HG03575 (cell line): ENCODE data around the gene MMP14.

Experiments
- ATAC-seq: cut with Tn5 transposase; IDR thresholded peaks from one replicate; pipeline ENCODE4 v1.9.1; 2021; ENCODE audit not compliant: unreplicated experiment, insufficient number of reproducible peaks, low FRiP score; ENCODE audit errors: extremely low read depth

The MMP14 gene

DNA sequence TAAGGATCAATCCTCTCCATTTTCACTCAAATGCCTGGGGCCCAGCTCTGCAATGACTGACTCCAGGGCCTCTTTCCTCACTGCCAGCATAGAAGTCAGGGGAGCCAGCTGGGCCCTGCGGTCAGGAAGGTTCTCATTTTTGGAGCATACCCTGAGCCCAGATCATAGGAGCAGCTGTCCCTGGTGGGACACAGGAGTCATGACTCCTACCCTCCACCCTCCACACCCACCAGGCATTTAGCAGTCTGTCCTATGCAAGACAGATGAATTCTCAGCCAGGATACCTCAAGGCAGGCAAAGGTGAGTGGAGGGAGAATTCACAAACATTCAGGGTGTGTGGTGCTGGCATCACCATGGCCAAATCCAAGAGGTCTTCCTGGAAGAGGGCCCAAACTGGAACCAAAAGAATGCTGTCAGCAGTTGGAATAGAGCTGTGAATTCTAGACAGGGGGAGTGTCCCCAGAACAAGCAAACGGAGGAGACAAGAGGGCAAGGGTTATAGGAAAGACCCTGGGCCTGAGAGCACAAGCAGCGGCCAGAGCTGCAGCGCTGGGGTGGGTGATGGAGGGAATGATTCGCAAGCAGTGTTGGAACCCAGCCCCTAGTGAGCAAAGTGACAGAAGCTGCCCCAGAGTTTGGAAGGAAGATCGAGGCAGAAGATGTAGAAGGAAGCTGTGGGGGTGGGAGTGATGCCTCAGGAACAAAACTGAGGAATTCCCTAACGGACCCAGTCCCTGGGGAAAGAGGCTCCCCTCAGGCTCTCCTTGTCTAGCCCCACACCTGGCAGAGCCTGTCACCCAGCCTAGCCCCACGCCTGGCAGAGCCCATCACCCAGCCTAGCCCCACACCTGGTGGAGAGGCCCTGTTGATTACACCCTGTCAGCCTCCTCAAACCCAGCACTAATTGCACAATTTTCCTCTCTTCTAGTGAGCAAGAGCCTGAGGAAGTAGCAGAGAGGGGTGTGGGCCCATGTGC is 42.2 kb downstream of the MMP14 start:
- ATAC-seq, result no peak

GRCh38 chr14:22882064-22882463 is 45.7 kb downstream of the MMP14 start:
- ATAC-seq, result no peak

DNA sequence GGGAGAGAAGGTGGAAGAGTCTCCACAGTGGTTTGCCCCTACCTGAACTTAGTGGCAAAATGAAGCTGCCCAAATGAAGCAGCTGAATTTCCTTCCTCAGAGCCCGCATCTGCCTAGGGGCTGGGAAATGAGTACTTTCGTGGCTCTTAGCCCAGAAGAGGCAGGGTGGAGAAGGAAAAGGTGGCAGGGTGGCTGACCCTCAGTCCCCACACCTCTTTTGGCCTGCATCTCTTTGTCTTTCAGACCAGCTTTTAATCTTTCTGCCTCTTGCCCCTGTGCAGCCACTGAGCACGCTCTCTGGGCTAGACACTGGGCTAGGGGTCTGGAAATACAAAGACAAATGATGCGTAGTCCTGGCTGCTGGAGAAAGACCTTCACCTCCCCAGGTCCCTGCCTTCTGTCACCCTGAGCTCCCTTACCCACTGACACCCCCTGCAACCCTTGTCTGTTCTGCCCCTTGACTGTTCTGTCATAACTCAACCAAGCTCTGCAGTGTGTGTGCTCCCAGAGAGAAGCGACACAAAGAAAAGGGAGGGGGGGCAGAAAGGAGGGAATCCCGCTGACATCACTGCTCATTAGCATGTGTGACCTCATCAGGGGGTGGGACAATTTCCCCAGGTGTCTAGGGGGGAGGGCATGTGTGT is 46.3 kb downstream of the MMP14 start:
- no peak for ATAC-seq

DNA sequence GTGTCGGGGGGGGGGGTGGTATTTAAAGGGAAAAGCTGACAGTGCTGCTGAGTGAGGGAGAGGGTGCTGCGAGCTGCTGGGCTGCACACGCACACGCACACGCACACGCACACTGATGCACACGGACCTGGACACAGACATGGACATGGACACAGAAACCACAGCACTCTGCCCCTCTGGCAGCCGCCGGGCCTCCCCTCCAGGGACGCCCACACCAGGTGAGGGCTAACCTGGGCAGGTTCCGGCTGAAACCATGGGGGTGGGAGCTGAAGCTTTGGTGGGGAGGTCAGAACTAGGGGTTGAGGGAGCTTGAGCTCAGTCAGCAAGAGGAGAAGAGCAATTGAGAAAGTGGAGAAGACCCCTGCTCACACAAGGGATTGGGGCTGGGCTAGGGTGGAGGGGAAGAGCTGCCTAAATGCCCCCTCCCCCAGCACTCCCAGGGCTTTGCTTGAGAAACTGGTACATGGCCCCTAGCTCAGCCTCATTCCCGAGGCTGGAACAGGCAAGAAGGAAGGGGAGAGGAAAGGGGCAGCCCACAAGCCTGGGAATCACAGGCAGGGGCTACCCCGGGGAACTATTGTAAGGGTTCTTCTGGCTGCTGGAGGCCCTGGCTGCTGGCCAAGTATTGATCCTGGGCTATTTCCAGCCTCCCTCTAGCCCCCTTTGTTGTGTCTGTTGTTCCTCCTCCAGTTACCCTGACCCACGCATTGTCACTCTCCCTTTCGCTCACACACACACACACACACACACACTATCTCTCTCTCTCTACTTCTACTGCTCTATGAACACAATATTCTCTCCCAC is 47.0 kb downstream of the MMP14 start, which contains the start of gene REM2:
Gene REM2 (plus strand): TSS at position 50 of the 804 bp plus-strand sequence. CDS start 66 bp downstream, at position 116.
- no peak for ATAC-seq

GRCh38 chr14:22884076-22884737 is 47.8 kb downstream of the MMP14 start:
- no peak for ATAC-seq

- ATAC-seq, result no peak
Observed at GRCh38 chr14:22884738-22885523, 48.5 kb downstream of the MMP14 start.

DNA sequence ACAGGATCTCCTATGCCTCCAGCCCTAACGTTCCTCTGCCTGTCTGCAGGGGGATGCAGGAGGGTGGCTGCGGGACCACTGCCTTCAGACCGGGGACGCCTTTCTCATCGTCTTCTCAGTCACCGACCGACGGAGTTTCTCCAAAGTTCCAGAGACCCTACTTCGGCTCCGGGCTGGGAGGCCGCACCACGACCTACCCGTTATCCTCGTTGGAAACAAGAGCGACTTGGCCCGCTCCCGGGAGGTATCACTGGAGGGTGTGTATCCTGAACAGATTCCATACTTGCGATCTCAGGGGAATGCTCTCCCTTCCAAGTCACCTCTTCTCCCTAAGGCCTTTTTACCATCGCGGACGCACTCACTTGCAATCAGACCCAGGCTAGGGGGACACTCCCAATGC is 49.6 kb downstream of the MMP14 start:
- ATAC-seq, result no peak

- no peak for ATAC-seq
Observed at GRCh38 chr14:22886500-22887259, 50.3 kb downstream of the MMP14 start.

- no peak for ATAC-seq
Observed at GRCh38 chr14:22887260-22887989, 51.0 kb downstream of the MMP14 start.

- no peak for ATAC-seq
Observed at GRCh38 chr14:22887990-22888378, 51.6 kb downstream of the MMP14 start.

DNA sequence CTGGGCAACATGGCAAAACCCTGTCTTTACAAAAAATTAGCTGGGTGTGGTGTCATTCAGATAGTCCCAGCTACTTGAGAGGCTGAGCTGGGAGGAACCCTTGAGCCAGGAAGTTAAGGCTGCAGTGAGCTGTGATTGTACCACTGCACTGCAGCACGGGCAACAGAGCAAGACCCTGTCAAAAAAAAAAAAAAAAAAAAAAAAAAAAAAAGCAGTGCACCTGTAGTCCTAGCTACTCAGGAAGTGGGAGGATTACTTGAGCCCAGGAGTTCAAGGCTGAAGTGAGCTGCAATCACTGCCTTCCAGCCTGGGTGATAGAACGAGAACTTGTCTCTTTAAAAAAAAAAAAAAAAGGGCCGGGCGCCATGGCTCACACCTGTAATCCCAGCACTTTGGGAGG is 52.3 kb downstream of the MMP14 start:
- no peak for ATAC-seq

- ATAC-seq, result no peak
Observed at GRCh38 chr14:22890416-22890815, 54.0 kb downstream of the MMP14 start.

- no peak for ATAC-seq
Observed at GRCh38 chr14:22892488-22892887, 56.1 kb downstream of the MMP14 start.

DNA sequence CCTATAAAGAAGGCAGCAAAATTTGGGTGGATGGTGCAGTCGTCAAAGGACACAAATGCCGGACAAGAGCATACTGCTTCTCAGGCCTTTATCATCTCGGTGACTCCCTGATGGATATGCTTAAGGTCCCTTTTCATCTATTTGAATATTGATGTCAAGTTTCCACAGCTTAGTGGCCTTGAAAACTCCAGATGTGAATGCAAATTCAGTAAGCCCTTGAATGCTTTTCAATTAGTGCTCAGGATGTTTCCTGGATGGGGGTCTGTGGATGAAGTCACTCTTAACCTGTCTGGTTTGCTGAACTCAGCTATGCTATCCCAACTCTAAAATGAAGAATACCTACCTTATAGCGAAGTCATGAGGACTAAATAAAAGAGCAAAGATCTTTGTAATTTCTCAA is 57.3 kb downstream of the MMP14 start:
- no peak for ATAC-seq

DNA sequence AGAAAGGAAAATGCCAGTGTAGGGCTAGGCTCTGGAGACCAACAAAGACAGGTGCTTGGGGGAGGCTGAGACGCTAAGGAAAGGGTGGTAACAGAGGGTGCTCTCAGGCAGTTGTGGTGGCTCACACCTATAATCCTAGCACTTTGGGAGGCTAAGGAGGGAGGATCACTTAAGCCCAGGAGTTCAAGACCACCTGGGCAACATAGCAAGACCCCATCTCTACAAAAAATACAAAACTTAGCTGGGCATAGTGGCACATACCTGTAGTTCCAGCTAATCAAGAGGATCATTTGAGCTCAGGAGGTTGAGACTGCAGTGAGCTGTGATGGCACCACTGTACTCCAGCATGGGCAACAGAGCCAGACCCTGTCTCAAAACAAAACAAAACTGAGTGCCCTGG is 59.0 kb downstream of the MMP14 start:
- no peak for ATAC-seq

- ATAC-seq, result no peak
Observed at GRCh38 chr14:22896356-22896755, 60.0 kb downstream of the MMP14 start.

GRCh38 chr14:22896760-22897159 is 60.4 kb downstream of the MMP14 start:
- no peak for ATAC-seq
